Measurements from ENCODE around the gene C8A. TPM values are rescaled to one million over a fixed set of nuclear protein-coding genes. Genes with fewer than 3 reads are reported as not detected.

Gene C8A
- total RNA-seq, 1 donor from 2014 or later: not detected

- peaks cover 11% of the 10 kb centered on the region for H3K27me3 Mint-ChIP-seq (ENCODE audit: unreplicated experiment)
- H3K4me1 Mint-ChIP-seq (ENCODE audit: unreplicated experiment): peaks cover 30% of the 10 kb centered on the region
- H3K36me3 Mint-ChIP-seq (ENCODE audit: unreplicated experiment): peaks cover 5% of the 10 kb centered on the region
- no peak overlapping the region for H3K4me3 Mint-ChIP-seq (ENCODE audit: unreplicated experiment)
- TF ChIP-seq, protein P1, sequence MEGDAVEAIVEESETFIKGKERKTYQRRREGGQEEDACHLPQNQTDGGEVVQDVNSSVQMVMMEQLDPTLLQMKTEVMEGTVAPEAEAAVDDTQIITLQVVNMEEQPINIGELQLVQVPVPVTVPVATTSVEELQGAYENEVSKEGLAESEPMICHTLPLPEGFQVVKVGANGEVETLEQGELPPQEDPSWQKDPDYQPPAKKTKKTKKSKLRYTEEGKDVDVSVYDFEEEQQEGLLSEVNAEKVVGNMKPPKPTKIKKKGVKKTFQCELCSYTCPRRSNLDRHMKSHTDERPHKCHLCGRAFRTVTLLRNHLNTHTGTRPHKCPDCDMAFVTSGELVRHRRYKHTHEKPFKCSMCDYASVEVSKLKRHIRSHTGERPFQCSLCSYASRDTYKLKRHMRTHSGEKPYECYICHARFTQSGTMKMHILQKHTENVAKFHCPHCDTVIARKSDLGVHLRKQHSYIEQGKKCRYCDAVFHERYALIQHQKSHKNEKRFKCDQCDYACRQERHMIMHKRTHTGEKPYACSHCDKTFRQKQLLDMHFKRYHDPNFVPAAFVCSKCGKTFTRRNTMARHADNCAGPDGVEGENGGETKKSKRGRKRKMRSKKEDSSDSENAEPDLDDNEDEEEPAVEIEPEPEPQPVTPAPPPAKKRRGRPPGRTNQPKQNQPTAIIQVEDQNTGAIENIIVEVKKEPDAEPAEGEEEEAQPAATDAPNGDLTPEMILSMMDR (IDR thresholded peaks at IDR 0.05): no peak
- DNase-seq (ENCODE audit: extremely low spot score, unreplicated experiment): no peak
- H3K9me3 Mint-ChIP-seq (ENCODE audit: unreplicated experiment): peaks cover 5% of the 10 kb centered on the region
- H3K27ac Mint-ChIP-seq (ENCODE audit: unreplicated experiment): no peak overlapping the region
Measured at GRCh38 chr1:56816264-56816663, 38.3 kb upstream of the C8A start.

DNA sequence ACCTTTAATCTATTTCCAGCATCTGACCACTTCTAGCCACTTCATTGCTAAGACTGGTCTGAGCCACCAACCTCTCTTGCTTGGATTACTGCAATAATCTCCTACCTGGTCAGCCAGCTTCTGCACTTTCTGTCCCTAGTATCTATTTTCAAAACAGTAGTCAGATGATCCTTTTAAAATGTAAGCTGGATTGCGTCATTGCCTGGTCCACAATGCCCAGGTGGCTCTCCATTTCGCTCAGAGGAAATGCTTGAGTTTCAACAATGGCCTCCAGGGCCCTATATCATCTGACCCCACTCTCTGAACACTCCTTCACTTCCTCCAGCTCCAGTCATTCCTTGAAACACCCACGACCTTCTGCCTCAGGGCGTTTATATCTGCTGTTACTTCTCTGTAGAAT lies 37.7 kb upstream of the C8A start:
- Mint-ChIP-seq H3K9me3 (ENCODE audit: unreplicated experiment) (peaks cover 5% of the 10 kb centered on the region), H3K4me1 (ENCODE audit: unreplicated experiment) (peaks cover 31% of the 10 kb centered on the region), H3K27me3 (ENCODE audit: unreplicated experiment) (peaks cover 8% of the 10 kb centered on the region), H3K36me3 (ENCODE audit: unreplicated experiment) (peaks cover 5% of the 10 kb centered on the region), H3K4me3 (ENCODE audit: unreplicated experiment) (no peak overlapping the region), H3K27ac (ENCODE audit: unreplicated experiment) (no peak overlapping the region)
- TF ChIP-seq, protein P1 (IDR thresholded peaks at IDR 0.05): no peak
- DNase-seq (ENCODE audit: extremely low spot score, unreplicated experiment): no peak

GRCh38 chr1:56817716-56818463 lies 36.7 kb upstream of the C8A start:
- no peak overlapping the region for H3K4me3 Mint-ChIP-seq (ENCODE audit: unreplicated experiment)
- H3K27me3 Mint-ChIP-seq (ENCODE audit: unreplicated experiment): peaks cover 4% of the 10 kb centered on the region
- TF ChIP-seq, protein P1 (IDR thresholded peaks at IDR 0.05): no peak

DNA sequence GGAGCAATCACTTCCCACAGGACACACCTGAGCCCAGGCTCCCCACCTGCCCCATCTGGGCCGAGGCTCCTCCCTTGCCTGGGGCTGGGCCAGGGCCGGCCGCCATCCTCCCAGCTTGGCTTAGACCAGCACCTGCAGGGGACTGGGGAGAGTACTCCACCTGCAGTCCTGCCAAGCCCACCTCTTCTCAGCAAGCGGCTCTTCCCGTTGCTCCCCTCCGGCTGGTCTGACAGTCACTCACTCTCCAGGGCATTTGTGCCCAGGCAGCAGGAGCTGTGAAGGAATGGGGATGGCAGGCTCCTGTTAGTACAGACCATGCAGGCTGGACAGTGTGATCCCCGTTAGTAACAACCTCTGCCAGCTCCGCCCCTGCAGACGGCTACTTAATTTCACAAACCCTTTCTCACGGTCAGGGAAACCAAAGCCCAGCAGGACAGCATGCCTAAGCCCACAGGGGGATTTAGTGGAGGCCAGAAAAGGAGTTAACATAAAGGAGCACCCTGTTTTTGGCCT lies 35.2 kb upstream of the C8A start, which contains the start of gene FYB2:
Gene FYB2, minus strand, starts transcription at position 18 of the 513 bp plus-strand sequence. CDS start 114 bp downstream, outside the sequence.
- peaks cover 4% of the 10 kb centered on the region for H3K27me3 Mint-ChIP-seq (ENCODE audit: unreplicated experiment)
- DNase-seq (ENCODE audit: extremely low spot score, unreplicated experiment): no peak
- H3K36me3 Mint-ChIP-seq (ENCODE audit: unreplicated experiment): peaks cover 5% of the 10 kb centered on the region
- no peak within 1 kb of the TSS for H3K4me3 Mint-ChIP-seq (ENCODE audit: unreplicated experiment)
- peaks cover 5% of the 10 kb centered on the region for H3K9me3 Mint-ChIP-seq (ENCODE audit: unreplicated experiment)
- TF ChIP-seq, protein P1 (IDR thresholded peaks at IDR 0.05): no peak
- peaks cover 29% of the 10 kb centered on the region for H3K4me1 Mint-ChIP-seq (ENCODE audit: unreplicated experiment)
- H3K27ac Mint-ChIP-seq (ENCODE audit: unreplicated experiment): no peak within 1 kb of the TSS

More at GRCh38 chr1:56817716-56818463, 36.7 kb upstream of the C8A start:
- no peak overlapping the region for H3K27ac Mint-ChIP-seq (ENCODE audit: unreplicated experiment)
- peaks cover 5% of the 10 kb centered on the region for H3K36me3 Mint-ChIP-seq (ENCODE audit: unreplicated experiment)
- H3K9me3 Mint-ChIP-seq (ENCODE audit: unreplicated experiment): peaks cover 5% of the 10 kb centered on the region
- peaks cover 29% of the 10 kb centered on the region for H3K4me1 Mint-ChIP-seq (ENCODE audit: unreplicated experiment)
- DNase-seq (ENCODE audit: extremely low spot score, unreplicated experiment): no peak

DNA sequence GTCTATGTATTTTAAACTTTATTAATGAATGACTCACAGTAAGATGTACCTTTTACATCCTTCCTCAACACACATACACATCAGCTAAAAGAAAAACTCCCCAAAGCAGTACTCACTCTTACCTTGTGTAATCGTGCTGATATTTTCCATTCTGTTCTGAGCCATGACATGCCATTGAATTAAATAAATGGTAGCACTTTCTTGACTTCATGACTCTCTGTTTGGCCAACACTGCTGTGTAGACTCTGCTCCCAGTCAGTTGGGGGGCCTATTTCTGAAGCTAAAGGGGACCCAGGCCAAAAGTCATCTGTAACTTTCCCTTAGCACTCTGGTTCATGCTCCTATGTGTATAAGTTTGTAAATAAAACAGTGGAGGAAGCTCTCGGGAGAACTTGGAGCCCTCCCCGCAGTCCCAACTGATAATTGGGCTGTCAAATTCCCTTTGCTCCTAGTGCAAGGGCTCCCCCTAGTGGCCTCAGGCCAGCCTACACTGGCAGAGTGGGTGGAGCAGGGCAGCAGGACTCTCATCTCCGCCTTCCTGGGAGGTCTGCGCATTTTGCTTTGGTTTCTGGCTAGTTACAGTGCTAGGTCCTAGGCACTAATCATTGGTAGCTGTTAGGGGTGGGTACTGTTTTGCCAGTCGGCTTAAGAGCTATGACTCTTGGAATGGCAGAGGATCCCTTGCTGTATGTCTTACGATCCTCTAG lies 33.7 kb upstream of the C8A start:
- TF ChIP-seq, protein P1 (IDR thresholded peaks at IDR 0.05): no peak
- Mint-ChIP-seq H3K27me3 (ENCODE audit: unreplicated experiment) (peaks cover 4% of the 10 kb centered on the region), H3K36me3 (ENCODE audit: unreplicated experiment) (peaks cover 5% of the 10 kb centered on the region), H3K4me3 (ENCODE audit: unreplicated experiment) (no peak overlapping the region), H3K9me3 (ENCODE audit: unreplicated experiment) (no peaks in the 10 kb centered on the region), H3K27ac (ENCODE audit: unreplicated experiment) (no peak overlapping the region), H3K4me1 (ENCODE audit: unreplicated experiment) (peaks cover 29% of the 10 kb centered on the region)
- peak; percentile 94 for DNase-seq (ENCODE audit: extremely low spot score, unreplicated experiment)
